Mucosa of rectum (tissue), 2 donors: ENCODE data around the gene ZNF639.

Experiments used
- H3K27ac ChIP-seq, 2 donors: one replicate each; pipeline ENCODE4 v1.7.0; 2013; ENCODE audit warnings: inconsistent platforms in 2 of 2, low read depth in 2 of 2, low read length in 2 of 2
- H3K27me3 ChIP-seq, 2 donors: one replicate each; pipeline ENCODE4 v1.7.0; 2013; ENCODE audit warnings: low read length in 2 of 2; ENCODE audit not compliant: control insufficient read depth in 2 of 2, insufficient read depth in 2 of 2
- H3K36me3 ChIP-seq, 2 donors: one replicate each; pipeline ENCODE4 v1.7.0; 2013; ENCODE audit warnings: low read length in 2 of 2; ENCODE audit not compliant: control insufficient read depth in 2 of 2, insufficient read depth in 2 of 2
- H3K4me1 ChIP-seq, 2 donors: one replicate each; pipeline ENCODE4 v1.7.0; 2013; ENCODE audit warnings: low read length in 2 of 2, mild to moderate bottlenecking in 1 of 2; ENCODE audit not compliant: control insufficient read depth in 2 of 2, insufficient read depth in 2 of 2
- H3K4me3 ChIP-seq, 2 donors: one replicate each; pipeline ENCODE4 v1.7.0; 2013; ENCODE audit warnings: low read length in 2 of 2
- H3K9ac ChIP-seq, 2 donors: one replicate each; pipeline ENCODE4 v1.7.0; 2013; ENCODE audit warnings: low read length in 2 of 2, low read depth in 1 of 2, mild to moderate bottlenecking in 1 of 2
- H3K9me3 ChIP-seq, 2 donors: one replicate each; pipeline ENCODE4 v1.7.0; 2013; ENCODE audit warnings: low read length in 2 of 2; ENCODE audit not compliant: control insufficient read depth in 2 of 2
- donor health status: healthy.
- donor health status: Normal muscosa, but diverticular disease.

Gene ZNF639

GRCh38 chr3:179308001-179308400 is 14.8 kb upstream of the ZNF639 start:
- Histone ChIP-seq H3K27ac (no peak overlapping the region), H3K9me3 (no peaks in the 10 kb centered on the region), H3K9ac (no peak overlapping the region), H3K4me1 (no peaks in the 10 kb centered on the region), H3K27me3 (no peaks in the 10 kb centered on the region), H3K36me3 (no peaks in the 10 kb centered on the region), H3K4me3 (no peak overlapping the region)

- Histone ChIP-seq H3K4me1 (no peaks in the 10 kb centered on the region), H3K9ac (no peak overlapping the region), H3K4me3 (no peak overlapping the region), H3K9me3 (no peaks in the 10 kb centered on the region), H3K36me3 (no peaks in the 10 kb centered on the region), H3K27ac (no peak overlapping the region), H3K27me3 (no peaks in the 10 kb centered on the region)
Measured at GRCh38 chr3:179309225-179310078, 13.4 kb upstream of the ZNF639 start.

GRCh38 chr3:179318876-179319275 is 4.0 kb upstream of the ZNF639 start:
- H3K27me3 ChIP-seq, result no peaks in the 10 kb centered on the region
- H3K9me3 ChIP-seq, result no peaks in the 10 kb centered on the region
- no peak overlapping the region for H3K27ac ChIP-seq
- peaks cover 8 to 12% of the 10 kb centered on the region in 2 donors for H3K4me1 ChIP-seq
- H3K4me3 ChIP-seq, result no peak overlapping the region
- no peaks in the 10 kb centered on the region for H3K36me3 ChIP-seq
- H3K9ac ChIP-seq, result no peak overlapping the region

GRCh38 chr3:179321668-179322285 is 1.1 kb upstream of the ZNF639 start:
- peaks cover 12 to 15% of the 10 kb centered on the region in 2 donors for H3K4me1 ChIP-seq
- peak overlapping the region; percentile 86 to 95 for H3K9ac ChIP-seq

GRCh38 chr3:179323197-179324110 is 623 bp downstream of the ZNF639 start:
- Histone ChIP-seq H3K9me3 (no peaks in the 10 kb centered on the region), H3K27me3 (no peaks in the 10 kb centered on the region), H3K4me3 (peak overlapping the region; percentile 90 to 91), H3K27ac (peak overlapping the region; percentile 90), H3K36me3 (no peaks in the 10 kb centered on the region), H3K4me1 (peaks cover 14 to 15% of the 10 kb centered on the region in 2 donors), H3K9ac (peak overlapping the region; percentile 86 to 95)

More at GRCh38 chr3:179321668-179322285, 1.1 kb upstream of the ZNF639 start:
- Histone ChIP-seq H3K36me3 (no peaks in the 10 kb centered on the region), H3K9me3 (no peaks in the 10 kb centered on the region), H3K27ac (peak overlapping the region in 1 of 2 donors; percentile 90), H3K4me3 (peak overlapping the region; percentile 90 to 91), H3K27me3 (no peaks in the 10 kb centered on the region)

GRCh38 chr3:179324270-179324754 is 1.5 kb downstream of the ZNF639 start:
- Histone ChIP-seq H3K4me1 (peaks cover 14 to 15% of the 10 kb centered on the region in 2 donors), H3K36me3 (peaks cover 5% of the 10 kb centered on the region in 2 donors), H3K4me3 (peak overlapping the region; percentile 90 to 91), H3K27ac (peak overlapping the region in 1 of 2 donors; percentile 90), H3K27me3 (no peaks in the 10 kb centered on the region), H3K9me3 (no peaks in the 10 kb centered on the region), H3K9ac (peak overlapping the region; percentile 86 to 95)

GRCh38 chr3:179330438-179330837 is 7.6 kb downstream of the ZNF639 start:
- no peak overlapping the region for H3K4me3 ChIP-seq
- no peaks in the 10 kb centered on the region for H3K9me3 ChIP-seq
- H3K36me3 ChIP-seq, result peaks cover 41 to 51% of the 10 kb centered on the region in 2 donors
- no peak overlapping the region for H3K9ac ChIP-seq
- no peak overlapping the region for H3K27ac ChIP-seq
- peaks cover 0 to 2% of the 10 kb centered on the region in 2 donors for H3K4me1 ChIP-seq
- no peaks in the 10 kb centered on the region for H3K27me3 ChIP-seq

- Histone ChIP-seq H3K9me3 (no peaks in the 10 kb centered on the region), H3K27me3 (no peaks in the 10 kb centered on the region), H3K9ac (no peak overlapping the region), H3K4me1 (peaks cover 0 to 2% of the 10 kb centered on the region in 2 donors), H3K36me3 (peaks cover 41 to 53% of the 10 kb centered on the region in 2 donors), H3K4me3 (no peak overlapping the region), H3K27ac (no peak overlapping the region)
Measured at GRCh38 chr3:179332240-179332639, 9.4 kb downstream of the ZNF639 start.

- no peaks in the 10 kb centered on the region for H3K4me1 ChIP-seq
- H3K27me3 ChIP-seq, result no peaks in the 10 kb centered on the region
- peaks cover 41 to 53% of the 10 kb centered on the region in 2 donors for H3K36me3 ChIP-seq
- H3K9ac ChIP-seq, result no peak overlapping the region
- H3K27ac ChIP-seq, result no peak overlapping the region
- H3K4me3 ChIP-seq, result no peak overlapping the region
- H3K9me3 ChIP-seq, result no peaks in the 10 kb centered on the region
Measured at GRCh38 chr3:179333084-179333483, 10.3 kb downstream of the ZNF639 start.
